Ishikawa (cell line): ENCODE measurements around the gene FPR2.

Experiments
- FOXM1 ChIP-seq: IDR thresholded peaks from 2 replicates; pipeline ENCODE4 v1.6.1; 2012; ENCODE audit warnings: low read depth, borderline replicate concordance
- RAD21 ChIP-seq: IDR thresholded peaks from 2 replicates; pipeline ENCODE4 v1.6.1; 2012; ENCODE audit warnings: low read depth
- ZBTB7A ChIP-seq: IDR thresholded peaks from 2 replicates; pipeline ENCODE4 v1.6.1; 2012; ENCODE audit warnings: low read depth
- TF ChIP-seq, protein P1 (sequence below): IDR thresholded peaks from 2 replicates; pipeline ENCODE4 v1.6.1; 2012

DNA sequence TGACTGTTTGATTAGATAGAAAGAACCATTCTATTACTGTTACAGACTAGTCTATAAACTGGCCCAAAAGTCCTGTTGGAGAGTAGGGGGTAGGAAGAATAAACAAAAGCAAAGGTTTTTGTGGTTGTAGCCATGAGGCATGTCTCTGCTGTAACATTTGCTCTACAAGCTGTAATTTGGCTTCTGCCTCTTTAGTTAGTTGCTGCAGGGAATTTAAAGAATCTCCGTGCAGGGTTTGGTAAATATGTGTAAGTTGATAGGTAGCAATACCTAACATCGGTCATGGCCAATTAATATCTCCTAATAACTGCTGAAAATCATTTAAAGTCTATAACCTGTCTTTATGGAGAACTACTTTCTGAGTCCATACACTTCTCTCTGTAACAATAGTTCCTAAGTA, 46.9 kb downstream of the FPR2 start:
- no peak for TF ChIP-seq ZBTB7A
- TF ChIP-seq, protein P1, sequence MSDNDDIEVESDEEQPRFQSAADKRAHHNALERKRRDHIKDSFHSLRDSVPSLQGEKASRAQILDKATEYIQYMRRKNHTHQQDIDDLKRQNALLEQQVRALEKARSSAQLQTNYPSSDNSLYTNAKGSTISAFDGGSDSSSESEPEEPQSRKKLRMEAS = no peak
- no peak for TF ChIP-seq FOXM1
- TF ChIP-seq RAD21 = no peak
